SK-N-SH treated with all-trans-retinoic acid at 6 μM for 48 hours (cell line): ENCODE results near the gene FAM234A.

Experiments used
- BACH2 ChIP-seq: fragments of 250-450 bp; sonication (Bioruptor Pico); IDR thresholded peaks from 2 replicates; pipeline ENCODE4 v1.9.0; 2021; ENCODE audit warnings: mild to moderate bottlenecking, borderline replicate concordance
- CREB5 ChIP-seq: fragments of 250-450 bp; sonication (Bioruptor Pico); IDR thresholded peaks from 2 replicates; pipeline ENCODE4 v1.5.1; 2020; ENCODE audit warnings: low read depth, mild to moderate bottlenecking, moderate library complexity
- CSDC2 ChIP-seq: fragments of 250-450 bp; sonication (Bioruptor Pico); IDR thresholded peaks from 2 replicates; pipeline ENCODE4 v1.5.0; 2020; ENCODE audit warnings: mild to moderate bottlenecking, moderate library complexity
- ESRRG ChIP-seq: fragments of 250-450 bp; sonication (Bioruptor Pico); IDR thresholded peaks from 2 replicates; pipeline ENCODE4 v1.6.1; 2021; ENCODE audit warnings: mild to moderate bottlenecking
- ISL1 ChIP-seq: fragments of 250-450 bp; sonication (Bioruptor Pico); IDR thresholded peaks from 2 replicates; pipeline ENCODE4 v2.1.2; 2022; ENCODE audit warnings: mild to moderate bottlenecking, moderate library complexity
- TOX ChIP-seq: fragments of 250-450 bp; sonication (Bioruptor Pico); IDR thresholded peaks from 2 replicates; pipeline ENCODE4 v1.8.0; 2021; ENCODE audit warnings: mild to moderate bottlenecking, moderate library complexity, borderline replicate concordance
- ZC3H10 ChIP-seq: fragments of 250-450 bp; sonication (Bioruptor Pico); IDR thresholded peaks from 2 replicates; pipeline ENCODE4 v1.5.1; 2021; ENCODE audit warnings: mild to moderate bottlenecking, moderate library complexity
- ZFP3 ChIP-seq: fragments of 250-450 bp; sonication (Bioruptor Pico); IDR thresholded peaks from 2 replicates; pipeline ENCODE4 v1.5.0; 2020; ENCODE audit warnings: mild to moderate bottlenecking, moderate library complexity

DNA sequence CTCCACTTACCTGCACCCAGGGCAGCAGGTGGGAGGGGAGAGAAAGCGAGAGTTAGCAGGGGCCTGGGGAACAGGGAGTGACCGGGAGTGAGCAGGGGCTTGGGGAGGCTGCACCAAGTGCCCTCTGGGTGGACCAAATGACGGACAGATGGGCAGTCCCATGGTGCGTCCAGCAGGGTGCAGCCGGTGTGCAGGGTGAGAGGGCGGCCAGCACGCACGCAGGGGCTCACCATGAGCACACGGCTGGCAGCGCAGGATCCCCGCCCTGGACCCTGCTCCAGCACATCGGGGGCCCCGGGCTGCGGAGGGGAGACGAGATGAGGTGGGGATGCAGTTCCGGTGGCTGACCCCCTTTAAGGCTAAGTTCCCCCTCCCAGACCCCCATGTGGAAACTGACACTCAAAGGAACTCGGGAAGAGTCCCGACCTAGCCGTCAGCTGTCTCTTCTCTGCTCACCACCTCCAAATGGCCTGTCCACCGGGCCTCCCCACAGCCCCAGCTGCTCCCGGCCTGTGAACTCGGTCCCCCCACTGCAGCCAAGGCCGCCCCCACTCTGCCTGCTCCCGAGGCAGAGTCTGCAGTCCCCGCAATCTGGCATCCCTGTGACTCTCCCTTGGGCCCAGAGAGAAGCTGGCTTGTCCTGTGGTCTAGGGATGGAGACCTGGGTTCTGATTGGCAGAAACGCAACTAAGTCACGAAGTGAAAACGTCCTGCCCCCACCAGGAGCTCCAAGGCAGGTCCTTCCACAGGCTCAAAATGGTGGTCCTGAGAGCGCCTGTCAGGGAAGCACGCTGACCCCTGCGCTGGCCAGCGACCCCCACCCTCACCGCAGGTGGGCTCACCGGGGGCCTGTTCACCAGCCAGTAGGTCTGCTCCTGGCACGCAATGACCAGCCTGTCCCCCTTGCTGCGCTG is 38.3 kb downstream of the FAM234A start:
- no peak for TF ChIP-seq ISL1
- TF ChIP-seq CSDC2 (CRISPR knock-in tag) = no peak
- TF ChIP-seq BACH2 (CRISPR knock-in tag) = no peak
- no peak for TF ChIP-seq TOX (CRISPR knock-in tag)
- TF ChIP-seq CREB5 (CRISPR knock-in tag) = no peak
- TF ChIP-seq ESRRG (CRISPR knock-in tag) = no peak
- no peak for TF ChIP-seq ZC3H10
- no peak for TF ChIP-seq ZFP3 (CRISPR knock-in tag)
